ENCODE data around the gene ENTPD3.
"Not testable (repeated sequence)": the region's sequence is repeated elsewhere in the genome, so short reads cannot be mapped to it uniquely, and the experiment has no call there.

ENTPD3 gene

GRCh38 chr3:40462838-40463237 is 75.9 kb downstream of the ENTPD3 start:
- not testable (repeated sequence) for DNase-seq

GRCh38 chr3:40463579-40463978 is 76.6 kb downstream of the ENTPD3 start:
- no peak for DNase-seq

GRCh38 chr3:40464339-40465110 is 77.5 kb downstream of the ENTPD3 start:
- no peak for DNase-seq

GRCh38 chr3:40465111-40465407 is 78.1 kb downstream of the ENTPD3 start:
- no peak for DNase-seq

- DNase-seq = no peak
Measured at GRCh38 chr3:40465456-40465855, 78.5 kb downstream of the ENTPD3 start.

GRCh38 chr3:40468018-40468417 is 81.0 kb downstream of the ENTPD3 start:
- no peak for DNase-seq

- no peak for DNase-seq
Measured at GRCh38 chr3:40470701-40471100, 83.7 kb downstream of the ENTPD3 start.

- DNase-seq = peak in 1 of 2 experiments; percentile 37
Measured at GRCh38 chr3:40476478-40477470, 89.8 kb downstream of the ENTPD3 start, which contains the start of gene ZNF619. Gene ZNF619, plus strand, starts transcription at chr3:40477122. Its CDS starts 858 bp downstream, at chr3:40477980.

- no peak for DNase-seq
Measured at GRCh38 chr3:40477666-40478065, 90.7 kb downstream of the ENTPD3 start.

Measured in cerebellar nuclear complex (tissue), 1 donor.